ENCODE measurements around the gene CISD1. TPM values are rescaled to one million over a fixed set of nuclear protein-coding genes. Genes with fewer than 3 reads are reported as not detected.

The CISD1 gene
- total and polyA plus RNA-seq, 9 of the 15 experiments (the other 6 are each of a cell fraction or from before 2014, with no cell fraction given) = 35.8 to 342 (median 118) TPM

GRCh38 chr10:58268946-58269781 is at the start of gene CISD1 (continued):
- TF ChIP-seq TAF1 (IDR thresholded peaks at IDR 0.05; ENCODE audit: control insufficient read depth, extremely low read depth, insufficient read depth, low read length, severe bottlenecking) (peak; percentile 32), HCFC1 (IDR thresholded peaks at IDR 0.05; ENCODE audit: low read depth, low read length) (peak; percentile 58; the same call in 1 of the 2 replicates), POLR2B (IDR thresholded peaks at IDR 0.05; ENCODE audit: low read depth, partially characterized antibody) (peak; percentile 94), FOXP1 (CRISPR knock-in tag; IDR thresholded peaks at IDR 0.05) (peak; percentile 69; the same call in 1 of the 2 replicates), NFYB (IDR thresholded peaks at IDR 0.05; ENCODE audit: extremely low read depth, insufficient read length) (no peak), ATF7 (IDR thresholded peaks at IDR 0.05) (peak; percentile 78), E2F6 (IDR thresholded peaks at IDR 0.05; ENCODE audit: borderline replicate concordance in 1 of 2, extremely low read depth in 1 of 2, insufficient read depth in 1 of 2, insufficient read length in 1 of 2, low read depth in 1 of 2, low read length in 1 of 2, poor library complexity in 1 of 2, severe bottlenecking in 1 of 2) (peak; percentile 90 to 95), ETV1 (tag; conservative IDR thresholded peaks at IDR 0.05; ENCODE audit: low read depth) (peak; percentile 29), JUN (IDR thresholded peaks at IDR 0.05; ENCODE audit: borderline replicate concordance, low read depth, low read length) (peak; percentile 45; the same call in 1 of the 2 replicates), JUN (CRISPR knock-in tag; IDR thresholded peaks at IDR 0.05; ENCODE audit: borderline replicate concordance) (no peak), BRD9 (IDR thresholded peaks at IDR 0.05; ENCODE audit: low read depth, partially characterized antibody) (peak; percentile 54), CXXC5 (CRISPR knock-in tag; IDR thresholded peaks at IDR 0.05) (peak; percentile 98)
- TF ChIP-seq, protein P1, sequence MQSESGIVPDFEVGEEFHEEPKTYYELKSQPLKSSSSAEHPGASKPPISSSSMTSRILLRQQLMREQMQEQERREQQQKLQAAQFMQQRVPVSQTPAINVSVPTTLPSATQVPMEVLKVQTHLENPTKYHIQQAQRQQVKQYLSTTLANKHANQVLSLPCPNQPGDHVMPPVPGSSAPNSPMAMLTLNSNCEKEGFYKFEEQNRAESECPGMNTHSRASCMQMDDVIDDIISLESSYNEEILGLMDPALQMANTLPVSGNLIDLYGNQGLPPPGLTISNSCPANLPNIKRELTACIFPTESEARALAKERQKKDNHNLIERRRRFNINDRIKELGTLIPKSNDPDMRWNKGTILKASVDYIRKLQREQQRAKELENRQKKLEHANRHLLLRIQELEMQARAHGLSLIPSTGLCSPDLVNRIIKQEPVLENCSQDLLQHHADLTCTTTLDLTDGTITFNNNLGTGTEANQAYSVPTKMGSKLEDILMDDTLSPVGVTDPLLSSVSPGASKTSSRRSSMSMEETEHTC (IDR thresholded peaks at IDR 0.05) = no peak
- TF ChIP-seq, protein P2, sequence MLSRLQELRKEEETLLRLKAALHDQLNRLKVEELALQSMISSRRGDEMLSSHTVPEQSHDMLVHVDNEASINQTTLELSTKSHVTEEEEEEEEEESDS (CRISPR knock-in tag; IDR thresholded peaks at IDR 0.05) = no peak
- TF ChIP-seq, protein P3, sequence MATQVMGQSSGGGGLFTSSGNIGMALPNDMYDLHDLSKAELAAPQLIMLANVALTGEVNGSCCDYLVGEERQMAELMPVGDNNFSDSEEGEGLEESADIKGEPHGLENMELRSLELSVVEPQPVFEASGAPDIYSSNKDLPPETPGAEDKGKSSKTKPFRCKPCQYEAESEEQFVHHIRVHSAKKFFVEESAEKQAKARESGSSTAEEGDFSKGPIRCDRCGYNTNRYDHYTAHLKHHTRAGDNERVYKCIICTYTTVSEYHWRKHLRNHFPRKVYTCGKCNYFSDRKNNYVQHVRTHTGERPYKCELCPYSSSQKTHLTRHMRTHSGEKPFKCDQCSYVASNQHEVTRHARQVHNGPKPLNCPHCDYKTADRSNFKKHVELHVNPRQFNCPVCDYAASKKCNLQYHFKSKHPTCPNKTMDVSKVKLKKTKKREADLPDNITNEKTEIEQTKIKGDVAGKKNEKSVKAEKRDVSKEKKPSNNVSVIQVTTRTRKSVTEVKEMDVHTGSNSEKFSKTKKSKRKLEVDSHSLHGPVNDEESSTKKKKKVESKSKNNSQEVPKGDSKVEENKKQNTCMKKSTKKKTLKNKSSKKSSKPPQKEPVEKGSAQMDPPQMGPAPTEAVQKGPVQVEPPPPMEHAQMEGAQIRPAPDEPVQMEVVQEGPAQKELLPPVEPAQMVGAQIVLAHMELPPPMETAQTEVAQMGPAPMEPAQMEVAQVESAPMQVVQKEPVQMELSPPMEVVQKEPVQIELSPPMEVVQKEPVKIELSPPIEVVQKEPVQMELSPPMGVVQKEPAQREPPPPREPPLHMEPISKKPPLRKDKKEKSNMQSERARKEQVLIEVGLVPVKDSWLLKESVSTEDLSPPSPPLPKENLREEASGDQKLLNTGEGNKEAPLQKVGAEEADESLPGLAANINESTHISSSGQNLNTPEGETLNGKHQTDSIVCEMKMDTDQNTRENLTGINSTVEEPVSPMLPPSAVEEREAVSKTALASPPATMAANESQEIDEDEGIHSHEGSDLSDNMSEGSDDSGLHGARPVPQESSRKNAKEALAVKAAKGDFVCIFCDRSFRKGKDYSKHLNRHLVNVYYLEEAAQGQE (IDR thresholded peaks at IDR 0.05; ENCODE audit: borderline replicate concordance) = peak; percentile 31; the same call in 1 of the 2 replicates
- TF ChIP-seq, protein P3 (CRISPR knock-in tag; IDR thresholded peaks at IDR 0.05; ENCODE audit: low read depth) = peak; percentile 68
